Measurements from ENCODE around the gene MYH9.

Gene MYH9

GRCh38 chr22:36375071-36375980 is 12.4 kb downstream of the MYH9 start:
- TF ChIP-seq, protein P1, sequence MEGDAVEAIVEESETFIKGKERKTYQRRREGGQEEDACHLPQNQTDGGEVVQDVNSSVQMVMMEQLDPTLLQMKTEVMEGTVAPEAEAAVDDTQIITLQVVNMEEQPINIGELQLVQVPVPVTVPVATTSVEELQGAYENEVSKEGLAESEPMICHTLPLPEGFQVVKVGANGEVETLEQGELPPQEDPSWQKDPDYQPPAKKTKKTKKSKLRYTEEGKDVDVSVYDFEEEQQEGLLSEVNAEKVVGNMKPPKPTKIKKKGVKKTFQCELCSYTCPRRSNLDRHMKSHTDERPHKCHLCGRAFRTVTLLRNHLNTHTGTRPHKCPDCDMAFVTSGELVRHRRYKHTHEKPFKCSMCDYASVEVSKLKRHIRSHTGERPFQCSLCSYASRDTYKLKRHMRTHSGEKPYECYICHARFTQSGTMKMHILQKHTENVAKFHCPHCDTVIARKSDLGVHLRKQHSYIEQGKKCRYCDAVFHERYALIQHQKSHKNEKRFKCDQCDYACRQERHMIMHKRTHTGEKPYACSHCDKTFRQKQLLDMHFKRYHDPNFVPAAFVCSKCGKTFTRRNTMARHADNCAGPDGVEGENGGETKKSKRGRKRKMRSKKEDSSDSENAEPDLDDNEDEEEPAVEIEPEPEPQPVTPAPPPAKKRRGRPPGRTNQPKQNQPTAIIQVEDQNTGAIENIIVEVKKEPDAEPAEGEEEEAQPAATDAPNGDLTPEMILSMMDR (IDR thresholded peaks at IDR 0.05; ENCODE audit: insufficient read depth, missing control alignments): no peak
- DNase-seq (ENCODE audit: insufficient read length, low spot score) (no peak), FAIRE-seq (no peak)

DNA sequence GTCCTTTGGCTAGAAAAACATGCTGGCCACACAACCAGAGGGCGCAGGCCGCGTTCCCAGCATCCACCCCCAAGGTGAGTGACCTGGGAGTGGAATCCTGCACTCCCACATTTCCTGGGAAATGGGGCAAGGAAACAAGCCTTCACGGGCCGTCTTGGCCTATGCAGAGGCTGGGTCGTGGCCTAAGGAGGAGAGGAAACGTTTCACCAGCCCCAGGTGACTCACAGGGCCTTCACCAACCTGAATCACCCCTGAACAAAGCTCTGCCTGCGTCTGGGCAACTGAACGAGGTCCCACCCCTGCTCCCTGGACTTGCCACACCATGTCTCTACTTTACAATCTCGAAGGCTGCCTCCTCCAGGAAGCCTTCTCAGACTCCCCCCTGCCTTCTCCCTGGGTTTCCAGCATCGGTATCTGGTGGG is 13.2 kb downstream of the MYH9 start:
- TF ChIP-seq, protein P1 (IDR thresholded peaks at IDR 0.05; ENCODE audit: insufficient read depth, missing control alignments): no peak
- no peak for FAIRE-seq
- DNase-seq (ENCODE audit: insufficient read length, low spot score): no peak

GRCh38 chr22:36373258-36373579 is 14.5 kb downstream of the MYH9 start:
- TF ChIP-seq, protein P1 (IDR thresholded peaks at IDR 0.05; ENCODE audit: insufficient read depth, missing control alignments): no peak
- FAIRE-seq: no peak
- no peak for DNase-seq (ENCODE audit: insufficient read length, low spot score)

- no peak for FAIRE-seq
- no peak for DNase-seq (ENCODE audit: insufficient read length, low spot score)
- TF ChIP-seq, protein P1 (IDR thresholded peaks at IDR 0.05; ENCODE audit: insufficient read depth, missing control alignments): no peak
Measured at GRCh38 chr22:36371920-36372319, 15.8 kb downstream of the MYH9 start.

- FAIRE-seq: no peak
- DNase-seq (ENCODE audit: insufficient read length, low spot score): no peak
- TF ChIP-seq, protein P1 (IDR thresholded peaks at IDR 0.05; ENCODE audit: insufficient read depth, missing control alignments): no peak
Measured at GRCh38 chr22:36369922-36370791, 17.6 kb downstream of the MYH9 start.

DNA sequence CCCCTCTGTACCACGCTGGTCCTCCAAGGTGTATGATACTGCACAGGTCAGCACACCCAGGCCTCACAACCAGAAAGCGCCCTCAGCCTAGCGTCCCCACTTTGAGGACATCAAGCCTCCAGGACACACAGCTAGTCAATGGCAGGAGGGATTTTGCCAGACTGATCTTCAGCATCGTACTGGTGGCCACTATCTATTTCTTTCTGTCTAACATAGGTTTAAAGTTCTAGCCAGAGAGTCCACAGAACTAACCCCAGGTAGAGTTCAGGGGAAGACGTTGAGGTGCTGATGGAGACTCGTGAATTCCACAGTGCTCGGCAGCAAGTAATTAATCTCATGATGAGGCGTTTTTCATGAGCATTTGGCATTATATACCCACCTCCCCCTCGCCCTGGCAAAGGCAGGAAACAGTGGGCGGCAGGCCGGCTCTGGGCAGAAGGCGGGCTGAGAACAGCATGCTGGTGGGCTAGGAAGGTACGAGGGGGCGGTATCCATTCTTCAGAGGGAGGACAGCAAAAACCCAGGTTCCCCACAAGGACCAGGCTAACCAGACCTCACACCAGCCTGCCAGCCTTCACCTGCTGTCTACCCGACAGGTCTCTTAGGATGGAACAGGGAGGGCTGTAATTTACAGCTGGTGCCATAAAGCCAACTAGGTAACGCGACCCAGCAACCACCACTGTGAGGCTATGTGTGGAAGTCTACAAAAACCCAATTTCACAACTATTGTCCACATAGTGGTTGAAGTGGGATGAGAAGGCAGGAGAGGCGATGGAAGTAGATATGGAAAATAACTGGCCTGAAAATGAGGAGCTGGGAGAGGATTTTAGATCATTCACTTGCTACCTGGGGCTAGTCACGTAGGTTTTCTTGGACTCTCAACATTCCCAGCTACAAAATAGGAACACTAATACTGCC is 18.5 kb downstream of the MYH9 start:
- no peak for DNase-seq (ENCODE audit: insufficient read length, low spot score)
- FAIRE-seq: no peak
- TF ChIP-seq, protein P1 (IDR thresholded peaks at IDR 0.05; ENCODE audit: insufficient read depth, missing control alignments): no peak
